HG02870 (cell line): Measurements from ENCODE around the gene CISTR.
A peak's percentile ranks its signal among the peaks of the same experiment; 100 is the strongest.
"Not testable (repeated sequence)": the region's sequence is repeated elsewhere in the genome, so short reads cannot be mapped to it uniquely, and the experiment has no call there.

Experiments used
- ATAC-seq: cut with Tn5 transposase; IDR thresholded peaks from one replicate; pipeline ENCODE4 v1.9.1; 2021; ENCODE audit warnings: mild to moderate bottlenecking, moderate library complexity; ENCODE audit not compliant: unreplicated experiment

The CISTR gene

DNA sequence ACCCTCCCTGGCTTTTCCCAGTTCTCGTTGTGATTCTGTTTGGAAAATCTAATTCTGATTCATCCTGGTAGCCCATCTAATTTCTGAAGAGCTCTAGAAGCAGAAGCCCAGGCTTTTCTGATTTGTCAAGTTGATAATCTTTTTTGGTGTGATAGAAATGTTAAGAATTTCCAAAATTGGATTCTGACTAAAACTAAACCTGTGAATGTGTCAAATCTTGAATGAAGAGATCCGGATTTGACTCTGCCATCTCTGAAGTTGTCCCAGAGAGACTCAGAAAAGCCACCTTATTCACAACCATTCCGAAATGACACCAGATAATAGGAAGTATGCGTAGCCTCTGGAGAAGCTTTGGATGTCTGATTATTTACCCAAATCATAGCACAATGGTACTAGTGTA lies 12.8 kb upstream of the CISTR start:
- ATAC-seq: no peak

DNA sequence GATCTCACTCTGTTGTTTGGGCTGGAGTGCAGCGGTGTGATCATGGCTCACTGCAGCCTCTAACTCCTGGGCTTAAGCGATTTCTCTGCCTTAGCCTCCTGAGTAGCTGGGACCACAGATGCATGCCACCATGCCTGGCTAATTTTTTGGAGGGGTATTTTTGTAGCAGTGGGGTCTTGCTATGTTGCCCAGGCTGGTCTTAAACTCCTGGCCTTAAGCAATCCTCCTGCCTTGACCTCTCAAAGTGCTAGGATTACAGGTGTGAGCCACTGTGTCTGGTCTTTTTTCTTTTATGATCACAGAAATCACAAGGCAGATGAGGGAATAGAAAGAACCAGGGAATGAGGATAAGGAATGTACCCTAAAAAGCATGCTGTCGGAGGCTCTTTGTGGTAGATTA lies 11.0 kb upstream of the CISTR start:
- not testable (repeated sequence) for ATAC-seq

DNA sequence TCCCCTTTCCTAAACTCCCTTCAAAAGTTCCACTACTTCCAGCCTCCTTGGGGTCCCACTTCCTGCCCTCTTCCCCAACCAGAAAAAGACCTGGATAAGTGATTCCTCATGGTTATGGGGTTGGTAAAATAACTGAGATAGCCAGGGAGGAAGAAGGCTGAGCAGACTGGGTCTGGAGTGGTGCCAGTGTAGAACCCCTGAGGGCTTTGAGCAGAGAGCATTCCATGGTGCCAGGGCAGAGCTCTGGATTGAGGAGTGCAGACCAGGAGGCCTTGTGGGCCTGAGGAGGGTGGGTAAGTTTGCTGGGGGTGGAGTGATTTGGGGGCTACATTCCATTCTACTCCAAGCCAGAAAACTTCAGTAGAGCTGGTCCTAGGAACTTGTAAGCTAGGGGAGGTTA lies 9.5 kb upstream of the CISTR start:
- no peak for ATAC-seq

DNA sequence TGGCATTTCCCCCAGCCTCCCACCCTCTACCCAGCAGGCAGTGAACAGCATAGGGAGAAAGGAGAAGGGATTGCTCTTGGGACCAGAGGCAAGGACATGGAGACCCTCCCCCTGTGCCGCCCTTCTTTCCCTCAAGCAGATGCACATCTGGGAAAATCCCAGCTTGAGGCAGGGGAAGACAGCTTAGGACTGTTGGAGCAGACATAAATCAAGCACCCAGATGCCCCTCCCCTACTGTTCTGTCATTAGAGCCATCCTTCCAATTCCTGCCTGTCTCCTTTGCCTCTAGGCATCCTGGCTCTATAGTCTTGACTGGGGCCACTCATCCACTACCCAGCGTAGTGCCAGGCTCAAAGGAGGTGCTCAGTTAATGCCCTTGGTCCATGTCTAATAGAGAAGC lies 7.5 kb upstream of the CISTR start:
- ATAC-seq: no peak

DNA sequence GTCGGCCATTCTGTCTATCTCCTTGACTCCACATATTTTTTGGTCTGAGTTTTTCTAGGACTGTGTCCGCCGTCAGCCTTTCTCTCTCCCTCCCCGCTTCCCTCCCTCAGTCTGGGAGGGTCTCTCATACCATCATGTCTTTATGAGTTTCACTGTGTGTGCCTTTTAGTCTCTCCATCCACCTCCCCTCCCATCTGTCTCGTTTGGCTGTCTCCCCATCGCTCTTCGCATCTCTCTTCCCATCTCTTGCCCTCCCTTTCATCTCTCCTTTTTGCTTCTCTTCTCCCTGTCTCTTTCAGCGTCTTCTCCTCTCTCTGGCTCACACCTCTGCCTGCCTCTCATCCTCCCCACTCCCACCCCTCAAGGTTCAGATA lies 6.9 kb upstream of the CISTR start:
- ATAC-seq: no peak

DNA sequence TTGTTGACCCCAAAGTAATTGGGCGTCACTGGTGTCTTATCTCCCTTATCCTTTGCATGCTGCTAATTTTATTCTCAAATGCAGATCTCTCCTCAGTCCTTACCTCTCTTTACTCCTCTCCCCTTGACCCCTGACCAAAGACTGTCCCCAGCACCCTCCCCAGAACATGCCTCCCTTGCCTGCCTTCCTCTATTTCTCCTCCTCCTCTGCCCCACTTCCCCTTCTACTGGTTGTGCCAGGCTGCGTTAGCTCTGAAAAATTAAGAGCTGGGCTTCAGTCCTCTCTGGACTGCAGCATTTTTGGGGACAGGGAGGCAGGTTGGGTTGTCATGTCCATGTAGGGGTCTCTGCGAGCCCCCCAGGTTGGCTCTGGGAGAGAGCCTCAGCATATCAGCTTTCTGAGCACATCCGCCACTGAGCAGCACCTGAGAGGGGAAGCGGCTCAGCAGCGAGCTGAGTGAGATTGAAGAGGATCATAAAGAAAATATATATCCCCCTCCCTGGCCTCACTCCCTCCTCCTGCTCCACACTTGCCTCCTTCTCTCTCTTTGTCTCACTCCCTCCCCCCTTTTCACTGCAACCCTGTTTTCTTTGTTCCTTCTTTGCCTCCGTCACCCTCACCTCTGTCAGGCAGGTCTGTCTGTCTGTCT lies 6.4 kb upstream of the CISTR start:
- ATAC-seq: no peak

DNA sequence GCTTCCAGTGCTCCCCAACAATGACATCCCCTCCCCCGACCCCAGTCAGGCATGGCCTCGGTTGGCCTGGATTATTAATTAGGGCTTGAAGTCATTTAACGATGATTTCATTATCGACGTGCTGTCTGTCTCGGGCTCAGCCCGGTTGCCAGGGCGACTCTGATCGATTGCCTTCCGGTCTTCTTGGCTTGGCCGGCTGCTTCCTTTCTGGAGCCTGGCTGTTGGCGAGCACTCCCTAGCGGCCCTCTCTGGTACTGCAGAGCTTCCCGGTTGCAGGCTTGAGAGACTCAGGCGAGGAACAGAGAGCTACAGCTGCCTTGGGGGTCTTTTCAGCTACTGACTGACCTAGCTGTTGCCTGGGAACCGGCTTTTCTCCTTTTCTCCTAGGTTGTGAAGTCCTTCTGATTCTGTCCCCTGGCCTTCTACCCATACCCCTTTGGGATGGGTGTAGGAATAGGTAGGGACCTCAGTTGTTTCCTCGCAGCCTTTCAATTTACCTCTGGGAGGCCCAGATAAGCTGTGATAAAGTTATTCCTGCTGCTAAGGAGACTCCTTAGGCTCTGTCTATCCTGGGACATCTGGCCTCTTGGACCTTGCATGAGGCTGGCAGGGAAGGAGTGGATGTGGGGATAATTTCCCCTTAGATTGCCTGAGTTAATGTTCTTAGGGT lies 5.5 kb upstream of the CISTR start:
- ATAC-seq: peak; percentile 60

DNA sequence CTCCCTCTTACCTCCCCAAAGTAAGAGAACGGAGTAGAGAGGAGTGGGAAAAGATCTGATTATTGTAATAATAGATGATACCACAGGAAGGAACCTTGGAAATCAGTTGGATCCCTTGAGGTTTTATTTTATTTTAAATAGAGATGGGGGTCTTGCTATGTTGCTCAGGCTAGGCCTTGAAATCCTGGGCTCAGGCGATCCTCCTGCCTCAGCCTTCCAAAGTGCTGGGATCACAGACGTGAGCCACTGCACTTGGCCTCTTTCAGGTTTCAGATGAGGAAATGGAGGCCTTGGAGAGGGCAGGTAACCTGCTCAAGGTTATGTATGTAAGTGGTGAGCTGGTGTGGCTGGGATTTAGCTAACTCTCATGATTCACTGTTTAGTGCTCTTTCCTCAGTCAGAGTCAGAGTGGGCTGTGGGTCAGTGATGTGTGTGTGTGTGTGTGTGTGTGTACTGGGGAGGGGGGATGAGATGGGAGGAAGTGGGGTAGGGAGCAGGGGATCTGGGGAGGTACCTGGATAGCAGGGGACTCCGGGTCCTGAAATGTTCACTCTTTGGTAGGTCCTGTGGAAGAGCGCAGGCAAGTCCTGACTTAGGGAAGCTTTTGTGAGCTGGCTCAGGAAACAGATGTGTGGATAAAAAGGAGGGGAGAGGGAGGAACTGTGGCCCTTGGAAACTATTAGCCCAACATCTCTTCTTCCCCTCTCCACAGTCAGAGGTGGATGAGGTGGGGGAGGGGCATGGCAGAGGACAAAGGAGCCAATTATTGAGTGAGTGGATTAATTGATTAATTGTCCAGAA lies 4.7 kb upstream of the CISTR start:
- no peak for ATAC-seq

DNA sequence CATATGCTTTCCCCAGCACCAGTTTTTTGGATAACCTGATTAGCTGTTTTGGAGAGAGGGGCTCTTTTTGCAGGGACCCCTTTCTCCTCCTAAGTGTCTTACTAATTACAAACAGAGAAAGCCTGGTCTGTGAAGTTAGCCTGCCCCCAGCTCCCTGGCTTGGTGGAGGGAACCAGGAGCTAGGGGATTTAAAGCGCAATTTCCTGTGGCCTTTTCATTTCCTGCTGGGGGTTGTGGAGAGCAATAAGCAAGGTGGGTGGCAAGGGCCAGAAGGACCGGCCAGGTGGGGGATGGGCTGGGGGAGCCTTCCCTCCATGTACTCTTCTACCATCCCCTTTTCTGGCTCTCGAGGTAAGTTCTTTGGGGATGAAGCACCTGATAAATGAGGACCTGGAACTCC lies 4.1 kb upstream of the CISTR start:
- no peak for ATAC-seq

DNA sequence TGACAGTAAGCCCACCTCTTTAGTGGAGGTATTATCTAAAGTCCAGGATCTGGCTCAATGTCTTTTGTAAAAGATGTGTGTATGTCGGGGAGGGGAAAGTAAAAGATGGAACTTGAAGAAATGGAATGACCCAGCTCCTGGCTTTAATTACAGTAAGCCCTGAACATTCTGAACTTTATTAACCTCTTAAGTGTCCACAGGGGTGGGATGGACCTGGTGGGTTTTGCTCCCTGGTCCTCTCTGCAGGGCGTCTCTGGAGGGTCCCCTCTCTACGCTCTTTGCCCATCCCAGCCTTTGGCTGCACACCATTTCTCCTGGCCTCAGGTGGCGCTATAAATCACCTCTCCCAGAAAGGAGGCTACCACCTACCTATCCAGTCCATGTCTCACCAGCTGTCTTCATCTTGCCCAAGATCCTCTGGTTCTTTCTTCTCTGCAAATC lies 3.7 kb upstream of the CISTR start:
- no peak for ATAC-seq

DNA sequence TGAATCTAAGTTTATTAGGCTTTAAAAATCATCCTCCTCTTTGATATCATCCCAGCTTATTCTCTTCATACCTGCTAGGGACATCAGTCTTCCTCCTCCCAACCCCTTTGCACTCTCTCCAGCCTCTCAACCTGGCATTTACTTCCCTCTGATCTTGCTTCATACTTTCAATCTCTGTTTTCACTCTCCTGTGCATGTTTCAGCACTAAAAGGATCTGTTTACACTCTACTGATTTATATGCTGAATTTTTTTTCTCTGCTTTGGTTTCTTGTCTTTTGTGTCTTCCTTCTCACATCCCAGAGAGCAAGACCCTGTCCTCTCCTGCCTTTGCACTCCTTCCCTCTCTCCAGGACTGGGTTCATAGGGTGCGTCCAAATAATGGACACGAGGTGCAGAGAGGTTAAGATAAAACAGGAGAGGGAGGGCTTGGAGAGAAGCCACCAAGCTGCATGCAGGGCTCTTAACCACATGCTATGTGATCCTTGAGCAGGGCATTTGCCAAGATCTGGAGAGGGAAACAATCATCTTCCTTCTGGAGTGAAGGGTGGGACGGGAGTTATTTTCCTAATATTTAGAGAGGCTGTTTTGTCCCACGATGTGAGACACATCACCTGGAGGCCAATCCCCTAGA lies 3.0 kb upstream of the CISTR start:
- ATAC-seq: no peak

DNA sequence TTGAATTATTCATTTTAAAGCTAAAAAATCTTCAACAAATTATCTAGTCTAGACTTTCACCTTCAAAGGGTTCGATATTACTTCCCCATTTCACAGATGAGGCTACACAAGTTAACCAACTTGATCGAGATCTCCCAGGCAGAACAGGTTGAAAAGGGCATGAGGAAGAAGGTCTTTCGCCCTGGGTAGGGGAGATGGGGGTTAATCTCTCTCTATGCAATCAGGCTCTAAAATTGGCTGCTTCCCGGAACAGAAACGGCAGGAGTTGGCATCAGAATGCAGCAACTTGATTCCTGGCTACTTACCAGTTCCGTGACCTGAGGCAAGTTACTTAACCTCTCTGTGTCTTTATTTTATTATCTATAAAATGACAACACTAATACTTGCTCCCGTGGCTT lies 2.4 kb upstream of the CISTR start:
- no peak for ATAC-seq

DNA sequence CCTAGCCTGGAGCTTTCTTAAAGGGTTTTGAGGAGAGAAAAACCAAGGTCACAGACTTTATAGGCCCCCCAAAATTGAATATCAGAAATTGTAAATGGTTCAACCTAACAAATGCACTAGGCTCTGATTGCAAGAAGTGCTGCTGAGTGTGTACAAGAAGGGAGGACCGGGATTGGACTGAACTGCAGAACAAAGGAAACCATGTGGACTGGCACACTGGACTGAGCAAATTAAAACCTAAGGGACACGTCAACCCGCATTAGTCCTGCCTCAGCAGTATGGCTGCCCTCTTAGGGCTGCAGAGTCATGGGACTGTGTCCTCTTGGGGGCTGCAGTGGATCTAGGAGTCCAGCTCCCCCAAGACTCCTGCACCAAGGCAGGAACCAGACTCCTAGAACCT lies 842 bp upstream of the CISTR start:
- no peak for ATAC-seq

DNA sequence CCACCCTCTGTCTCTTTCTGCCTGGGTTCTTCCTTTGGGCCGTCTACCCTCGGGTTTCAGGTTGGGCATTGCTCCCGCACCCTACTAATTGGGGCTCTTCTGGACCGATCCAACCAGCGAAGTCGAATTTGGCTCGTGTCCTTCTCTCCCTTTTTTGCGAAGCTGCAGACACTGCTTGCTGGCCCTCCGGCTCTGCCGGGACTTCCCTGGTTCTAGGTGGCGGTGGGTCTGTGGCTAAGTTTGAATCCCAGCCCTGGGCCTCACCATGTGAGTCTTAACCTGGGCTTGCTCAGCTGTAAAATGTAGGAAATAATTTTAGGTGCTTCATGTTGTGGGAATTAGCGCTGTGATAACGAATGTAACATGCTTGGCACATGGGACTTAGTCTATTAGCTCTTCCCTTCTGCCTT lies 418 bp upstream of the CISTR start:
- ATAC-seq: no peak

DNA sequence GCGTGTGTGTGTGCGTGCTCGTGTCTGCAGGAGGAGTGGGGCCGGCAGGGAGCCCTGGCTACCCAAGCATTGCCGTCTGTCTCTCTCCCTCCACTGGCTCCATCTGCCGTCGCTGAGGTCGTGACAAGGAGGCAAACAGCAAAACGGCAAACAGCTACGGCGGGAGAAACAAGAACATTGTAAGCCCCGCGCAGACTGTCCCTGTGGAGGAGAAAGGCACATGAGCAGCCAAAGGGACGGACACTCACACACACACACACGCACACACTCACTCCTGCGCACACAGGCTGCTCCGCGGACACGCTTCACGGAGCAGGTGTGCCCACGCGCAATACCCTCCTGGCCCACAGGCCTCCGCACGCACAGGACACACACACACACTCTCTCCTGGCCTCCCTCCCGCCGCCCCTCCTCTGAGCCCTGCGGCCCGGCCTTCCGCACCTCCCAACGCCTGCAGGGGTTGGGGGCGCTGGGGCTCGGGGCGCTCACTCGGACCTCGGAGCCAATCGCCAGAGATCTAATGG lies 905 bp downstream of the CISTR start:
- ATAC-seq: no peak

DNA sequence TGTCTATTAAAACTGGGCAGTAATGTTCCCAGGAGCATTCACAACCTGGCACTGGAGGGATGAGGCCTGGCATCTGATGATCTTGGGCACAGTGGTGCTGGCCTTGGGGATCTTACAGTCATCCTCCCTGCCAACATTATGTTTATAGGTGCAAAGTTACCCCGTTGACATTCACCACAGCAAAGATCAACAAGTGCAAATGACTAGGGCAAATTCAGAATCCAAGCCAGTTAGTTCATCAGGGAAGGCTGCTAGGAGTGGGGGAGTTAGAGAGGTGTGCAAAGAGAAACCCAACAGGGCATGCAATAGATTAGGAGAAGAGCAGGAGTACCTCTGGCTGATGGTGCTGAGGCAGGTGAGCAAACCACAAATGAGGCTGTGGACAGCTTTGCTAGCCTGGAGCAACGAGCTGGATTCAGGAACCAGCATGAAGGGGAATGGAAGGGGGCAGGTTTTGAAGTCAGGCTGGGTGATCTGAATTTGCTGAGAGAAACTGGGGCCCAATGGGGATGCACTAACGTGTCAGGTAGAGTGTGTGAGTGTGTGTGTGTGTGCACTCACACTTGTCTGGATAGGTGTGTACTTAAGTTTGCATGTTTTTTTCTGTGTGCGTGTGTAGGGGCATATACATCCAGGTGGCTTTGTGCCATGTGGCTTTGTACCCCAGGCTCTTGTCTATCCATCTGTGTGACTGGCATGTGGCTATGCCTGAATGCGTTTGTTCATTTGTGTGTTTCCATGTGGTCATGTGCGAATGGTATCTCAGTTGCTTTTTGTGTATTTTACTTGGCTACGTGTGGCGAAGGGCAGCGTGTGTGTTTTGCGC lies 1.6 kb downstream of the CISTR start:
- no peak for ATAC-seq

DNA sequence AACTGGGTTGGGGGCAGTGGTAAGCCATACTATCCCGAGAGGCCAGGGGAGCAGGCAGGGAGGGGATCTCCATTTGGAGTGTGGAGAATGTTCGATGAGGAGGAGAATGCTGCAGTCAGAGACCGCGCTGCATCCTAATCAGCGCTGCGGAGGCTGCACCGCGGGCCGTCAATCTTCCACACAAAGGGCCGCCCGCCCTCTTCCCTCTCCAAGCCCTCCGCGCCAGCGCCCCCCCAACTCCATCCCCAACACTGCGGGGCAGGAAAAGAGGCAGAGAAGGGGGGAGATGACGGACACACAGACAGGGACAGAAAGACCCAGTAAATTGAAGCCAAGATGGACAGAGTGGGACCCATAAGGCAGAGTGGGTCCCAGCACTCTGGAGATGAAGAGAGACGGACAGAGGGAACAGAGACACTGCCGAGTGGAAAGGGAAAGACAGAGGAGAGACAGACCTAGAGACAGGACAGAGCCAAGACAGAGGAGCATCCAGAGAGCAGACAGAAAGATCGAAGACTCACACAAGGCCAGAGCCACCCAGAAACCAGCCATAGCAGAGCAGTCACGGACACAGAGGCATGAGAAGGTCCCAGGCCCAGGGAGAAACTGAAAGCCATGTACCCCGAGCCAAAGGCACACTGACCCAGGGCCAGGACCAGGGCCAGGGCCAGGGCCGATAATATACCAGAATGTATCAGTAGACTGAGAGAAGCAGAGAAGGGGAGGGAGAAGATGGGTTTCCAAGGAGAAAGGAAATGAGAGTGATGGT lies 3.5 kb downstream of the CISTR start:
- no peak for ATAC-seq

DNA sequence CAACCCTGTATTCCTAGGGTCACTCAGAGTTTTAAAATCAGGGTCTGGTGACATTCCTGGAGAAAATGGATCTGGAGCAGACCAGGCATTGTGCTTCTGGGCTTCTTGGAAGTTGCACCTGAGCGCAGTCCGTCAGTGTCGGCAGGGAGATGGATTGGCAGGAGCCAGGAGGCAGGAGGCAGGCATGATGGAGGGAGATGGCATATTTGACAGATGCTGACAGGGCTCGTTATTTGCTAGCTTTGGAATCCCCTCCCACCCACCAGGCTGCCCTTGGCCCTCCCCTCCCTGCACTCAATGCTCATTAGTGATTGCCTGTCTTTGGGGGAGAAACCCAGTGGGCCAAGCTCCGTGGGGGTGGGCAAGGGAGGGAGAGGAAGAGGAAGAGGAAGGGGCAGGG lies 4.7 kb downstream of the CISTR start:
- ATAC-seq: no peak

DNA sequence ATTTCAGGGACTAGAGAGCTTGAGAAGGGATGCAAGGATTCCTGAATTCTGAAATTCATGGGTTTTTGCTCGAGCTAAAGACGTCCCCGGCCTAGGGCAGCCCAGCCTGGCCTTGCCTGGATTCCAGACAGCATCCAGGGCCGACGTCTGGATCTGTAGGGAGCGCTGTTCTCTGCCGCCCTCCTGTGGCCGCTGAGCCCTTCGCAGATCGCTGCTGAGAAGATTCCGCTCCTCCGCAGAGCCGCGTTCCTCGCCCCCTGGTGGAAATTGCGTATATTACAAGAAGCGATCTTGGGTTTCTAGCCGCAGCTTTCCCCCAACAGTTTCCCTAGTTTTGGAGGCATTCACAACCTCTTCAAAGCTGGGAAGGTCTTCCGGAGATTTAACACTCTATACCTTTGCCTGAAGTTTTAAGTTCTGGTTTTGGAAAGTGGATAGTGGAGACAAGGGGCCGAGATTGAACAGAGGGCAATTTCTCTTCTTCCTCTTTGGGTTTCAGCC lies 5.1 kb downstream of the CISTR start:
- no peak for ATAC-seq

DNA sequence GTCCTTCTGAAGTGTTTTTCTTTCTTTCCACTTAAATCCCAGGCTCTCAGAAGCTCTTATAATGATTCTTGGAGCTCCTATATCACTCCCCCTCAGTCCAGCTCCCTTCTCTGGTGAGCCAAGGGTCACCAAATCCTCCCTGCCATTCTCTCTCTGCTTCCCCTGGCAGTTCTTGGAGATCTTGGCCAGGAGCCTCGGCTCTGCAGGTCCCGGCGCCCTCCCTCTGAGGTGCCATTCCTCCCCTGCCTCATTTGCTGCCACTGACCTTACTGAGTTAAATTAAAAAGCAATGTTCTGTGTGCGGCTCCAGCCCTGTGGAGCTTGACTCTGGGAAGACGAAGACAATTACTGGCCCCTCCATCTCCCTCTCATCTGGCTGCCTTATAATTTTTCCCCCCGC lies 7.0 kb downstream of the CISTR start:
- ATAC-seq: no peak
